Stimulated activated CD4-positive, alpha-beta T cell treated with anti-CD3 and anti-CD28 coated beads, TNF-alpha, amount 100 ng/mL, for 1 hour (primary cell): ENCODE data around the gene BST2.
"Not testable (repeated sequence)": the region's sequence is repeated elsewhere in the genome, so short reads cannot be mapped to it uniquely, and the experiment has no call there.

Experiments used
- DNase-seq, 3 donors: peaks; one replicate each; pipeline ENCODE4 v3.0.0-alpha.2; 2020; ENCODE audit warnings: low read depth in 3 of 3, low spot score in 1 of 3

The BST2 gene

DNA sequence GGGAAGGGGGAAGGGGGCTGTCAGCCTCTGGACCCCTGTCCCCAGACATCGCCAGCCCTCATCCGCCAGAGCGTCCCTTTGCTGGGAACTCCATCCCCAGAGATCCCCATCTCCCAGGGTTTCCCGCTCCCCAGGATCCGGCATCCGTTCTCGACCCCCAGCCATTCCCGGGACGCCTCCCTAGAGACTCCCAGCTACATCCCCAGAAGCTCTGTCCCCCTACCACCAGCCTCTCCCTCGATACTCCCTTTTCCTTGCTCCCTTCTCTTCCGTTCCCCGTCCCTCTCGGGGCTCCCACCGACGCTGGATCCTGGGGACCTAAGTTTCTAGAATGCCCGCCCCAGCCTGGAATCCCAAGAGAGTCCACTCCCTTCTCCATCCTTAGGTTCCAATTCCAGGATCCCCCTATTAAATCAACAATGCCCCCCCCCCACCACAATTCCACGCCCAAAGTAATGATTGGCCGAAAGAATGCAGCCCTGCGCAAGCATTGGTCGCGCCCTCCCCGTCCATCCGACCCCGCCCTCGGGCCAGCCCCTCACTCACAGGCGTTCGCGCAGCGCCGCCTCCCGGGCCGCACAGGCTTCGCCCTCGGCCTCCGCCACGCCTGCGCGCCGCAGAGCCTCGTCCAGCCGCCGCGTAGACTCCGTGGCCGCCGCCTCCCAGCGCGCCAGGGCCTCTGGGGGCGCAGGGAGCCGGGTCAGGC, 14.6 kb downstream of the BST2 start:
- peak; percentile 65 to 86 (median 74) for DNase-seq

DNA sequence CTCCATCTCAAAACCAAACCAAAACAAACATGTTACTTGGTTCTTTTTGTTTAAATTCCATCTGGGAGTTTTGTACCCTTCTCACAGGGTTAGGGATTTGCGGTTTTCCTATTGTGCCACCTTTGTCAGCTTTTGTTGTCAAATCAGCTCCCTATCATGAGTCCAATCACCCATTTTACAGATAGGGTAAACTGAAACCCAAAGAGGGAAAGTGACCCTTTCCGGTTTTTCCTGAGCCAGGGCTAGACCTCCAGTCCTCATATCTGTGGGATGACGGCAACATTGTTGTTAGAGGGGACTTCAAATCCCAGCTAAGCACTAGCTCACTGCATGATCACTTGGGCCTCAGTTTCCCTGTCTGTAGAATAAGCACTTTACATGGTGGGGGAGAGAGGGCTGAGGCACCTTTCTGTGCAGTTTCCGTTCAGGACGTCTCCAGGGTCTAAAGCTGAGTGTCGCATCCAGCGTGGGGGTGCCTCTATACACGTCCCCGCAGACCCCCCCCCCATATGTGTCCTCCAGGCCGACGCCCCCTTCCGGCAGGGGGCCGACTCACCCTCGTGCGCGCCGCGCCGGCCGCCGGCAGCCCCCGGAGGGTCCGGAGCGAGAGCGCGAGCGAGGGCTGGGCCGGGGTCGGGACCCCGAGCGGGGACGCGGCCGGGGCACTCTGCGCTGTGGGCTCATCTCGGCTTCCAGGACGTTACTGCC, 15.3 kb downstream of the BST2 start:
- no peak for DNase-seq

DNA sequence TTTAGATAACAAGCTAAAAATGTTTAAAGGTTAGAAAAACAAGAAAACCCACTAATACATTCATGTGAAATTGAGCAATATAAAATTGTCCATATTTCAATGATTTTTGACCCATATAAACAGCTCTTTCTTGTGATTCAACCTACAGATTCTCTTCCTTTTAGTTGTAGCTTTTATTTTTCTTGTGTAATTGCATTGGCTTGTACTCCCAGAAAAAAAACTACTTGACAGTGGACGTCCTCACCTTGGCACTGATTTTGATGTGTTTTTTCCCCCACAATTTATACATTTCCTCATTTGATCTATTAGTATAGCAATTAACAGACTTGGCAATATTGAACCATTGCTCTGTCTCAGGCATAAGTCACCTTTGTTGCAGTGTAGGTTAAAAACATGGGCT, 16.1 kb downstream of the BST2 start:
- DNase-seq: no peak

DNA sequence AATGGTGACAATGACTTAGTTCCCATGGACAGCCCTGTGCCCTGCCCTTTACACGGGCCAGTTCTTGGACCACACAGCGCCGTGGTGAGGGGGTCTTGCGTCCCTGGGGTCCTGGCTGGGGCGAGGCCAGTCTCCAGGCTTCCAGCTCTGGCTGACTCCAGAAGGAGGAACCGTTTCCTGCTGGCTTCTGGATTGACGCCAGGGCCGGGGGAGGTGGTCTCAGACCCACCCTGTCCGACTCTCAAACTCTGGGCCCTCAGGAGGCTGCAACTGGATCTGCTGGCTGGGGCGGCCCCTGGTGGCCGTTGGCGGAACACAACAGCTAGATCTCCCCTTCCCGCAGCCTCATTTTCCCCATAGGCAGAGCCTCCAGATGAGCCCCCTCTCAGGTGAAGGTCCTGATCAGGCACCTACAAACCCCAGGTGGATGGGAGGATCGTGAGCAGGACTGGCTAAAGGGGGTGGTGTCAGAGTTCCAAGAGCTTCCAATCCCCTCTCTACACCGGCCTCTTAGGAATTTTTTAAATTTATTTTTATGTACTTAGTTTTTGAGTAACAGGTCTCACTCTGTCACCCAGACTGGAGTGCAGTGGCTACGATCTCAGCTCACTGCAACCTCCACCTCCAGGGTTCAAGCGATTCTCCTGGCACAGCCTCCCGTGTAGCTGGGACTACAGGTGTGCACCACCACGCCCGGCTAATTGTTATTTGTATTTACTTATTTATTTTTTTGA, 19.4 kb downstream of the BST2 start:
- peak in 1 of 3 donors; percentile 55 for DNase-seq

- DNase-seq: no peak
These were observed 24.8 kb downstream of the BST2 start for GRCh38 chr19:17380426-17381138.

DNA sequence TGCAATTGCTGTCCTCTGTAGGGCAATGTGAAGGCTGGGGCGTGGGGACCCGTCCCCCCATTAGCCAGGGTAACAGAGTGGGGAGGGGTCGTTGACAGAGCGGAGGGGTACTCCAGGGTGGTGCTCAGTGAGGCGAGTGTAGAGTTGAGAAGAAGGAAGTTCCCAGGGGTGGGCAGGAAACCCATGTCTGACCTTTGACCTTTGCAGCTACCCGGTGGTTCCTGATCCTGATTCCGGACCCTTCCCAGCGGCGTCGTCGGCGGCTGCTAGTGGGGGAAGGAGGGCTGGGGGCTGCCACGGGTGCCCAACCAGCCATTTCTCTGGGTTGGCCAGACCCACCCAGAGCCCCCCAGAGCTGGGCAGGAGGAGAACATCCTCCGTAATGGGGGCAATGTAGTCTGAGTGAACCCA, 26.2 kb downstream of the BST2 start:
- DNase-seq: no peak

GRCh38 chr19:17378271-17378670, 27.2 kb downstream of the BST2 start:
- DNase-seq: no peak

- DNase-seq: no peak
These were observed 28.4 kb downstream of the BST2 start, which contains the start of gene PLVAP for GRCh38 chr19:17376935-17377600. PLVAP (minus strand) TSS chr19:17377342; CDS start chr19:17377288, 54 bp downstream.

DNA sequence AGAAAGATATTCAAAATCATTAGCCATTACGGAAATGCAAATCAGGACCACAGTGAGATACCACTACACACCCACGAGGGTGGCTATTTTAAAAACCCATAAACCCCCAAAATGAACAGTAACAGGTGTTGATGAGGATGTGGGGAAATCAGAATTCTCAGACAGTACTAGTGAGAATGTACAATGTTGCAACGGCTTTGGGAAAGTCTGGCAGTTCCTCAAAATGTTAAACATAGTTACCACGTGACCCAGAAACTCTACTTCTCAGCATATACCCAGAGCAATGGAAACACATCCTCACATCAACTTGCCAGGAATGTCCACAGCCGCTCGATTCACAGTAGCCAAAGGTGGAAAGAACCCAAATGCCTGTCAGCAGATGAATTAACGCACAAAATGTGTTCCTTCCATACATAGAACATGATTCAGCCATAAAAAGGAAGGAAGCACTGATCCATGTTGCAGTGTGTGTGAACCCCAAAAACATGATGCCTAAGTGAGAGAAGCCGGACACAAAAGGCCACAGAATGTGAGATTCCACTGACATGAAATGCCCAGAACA, 35.3 kb downstream of the BST2 start:
- no peak for DNase-seq

- DNase-seq: no peak
These were observed 40.1 kb downstream of the BST2 start for GRCh38 chr19:17365361-17365760.

DNA sequence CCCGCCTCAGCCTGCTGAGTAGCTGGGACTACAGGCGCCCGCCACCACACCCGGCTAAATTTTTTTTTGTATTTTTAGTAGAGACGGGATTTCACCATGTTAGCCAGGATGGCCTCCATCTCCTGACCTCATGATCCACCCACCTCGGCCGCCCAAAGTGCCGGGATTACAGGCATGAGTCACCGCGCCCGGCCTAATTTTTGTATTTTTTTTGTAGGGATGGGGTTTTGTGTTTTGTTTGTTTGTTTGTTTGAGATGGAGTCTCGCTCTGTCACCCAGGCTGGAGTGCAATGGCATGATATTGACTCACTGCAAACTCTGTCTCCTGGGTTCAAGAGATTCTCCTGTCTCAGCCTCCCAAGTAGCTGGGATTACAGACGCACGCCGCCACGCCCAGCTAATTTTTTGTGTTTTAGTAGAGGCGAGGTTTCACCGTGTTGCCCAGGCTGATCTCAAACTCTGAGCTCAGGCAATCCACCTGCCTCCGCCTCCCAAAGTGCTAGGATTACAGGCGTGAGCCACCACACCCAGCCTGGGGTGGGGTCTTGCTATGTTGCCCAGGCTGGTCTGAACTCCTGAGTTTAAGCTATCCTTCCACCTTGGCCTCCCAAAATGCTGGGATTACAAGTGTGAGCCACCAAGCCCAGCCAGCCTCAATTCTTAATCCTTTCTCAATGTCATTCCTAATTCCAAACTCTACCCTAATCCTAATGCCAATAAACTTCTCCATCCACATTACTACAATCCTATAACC, 41.4 kb downstream of the BST2 start:
- not testable (repeated sequence) for DNase-seq

DNA sequence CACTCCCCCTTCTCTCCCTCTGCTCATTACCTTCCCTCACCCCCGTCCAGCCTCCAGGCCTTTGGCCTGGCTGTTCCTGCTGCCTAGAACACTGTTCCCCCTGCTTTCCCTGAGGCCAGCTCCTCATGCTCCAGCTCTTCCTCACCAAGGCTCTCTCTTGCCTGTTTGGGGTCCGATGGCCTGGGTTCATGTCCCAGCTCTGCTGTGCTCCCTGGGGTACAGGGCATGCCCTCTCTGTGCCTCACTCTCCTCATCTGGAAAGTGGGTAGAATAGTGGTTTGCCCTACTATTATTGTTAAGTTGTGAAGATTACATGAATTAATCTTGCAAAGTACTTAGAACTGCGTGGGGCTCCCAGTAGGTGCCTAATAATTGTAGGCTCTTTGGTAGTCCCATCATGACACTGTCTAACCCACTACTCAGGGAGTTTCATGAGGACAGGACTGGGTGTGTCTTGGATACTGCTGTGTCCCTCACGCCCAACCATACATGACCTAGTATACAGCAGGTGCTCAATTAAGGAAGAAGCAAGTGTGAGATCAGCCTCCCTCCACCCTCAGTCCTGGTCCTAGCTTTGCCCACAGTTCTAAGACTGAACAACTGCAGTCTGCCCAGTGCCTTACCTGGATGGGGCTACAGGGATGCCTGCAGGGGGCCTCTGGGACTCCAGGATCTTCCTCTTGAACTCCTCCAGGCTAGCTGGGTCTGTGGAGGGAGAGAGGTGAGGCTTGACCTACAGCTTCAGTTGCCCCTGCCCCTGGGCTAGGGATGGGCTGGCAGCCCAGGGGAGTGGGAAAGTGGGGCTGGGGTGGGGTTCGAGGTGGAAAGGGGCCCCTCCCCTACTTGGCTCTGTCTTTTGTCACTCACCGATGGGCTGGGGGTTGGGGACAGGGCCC, 45.3 kb downstream of the BST2 start:
- DNase-seq: no peak

DNA sequence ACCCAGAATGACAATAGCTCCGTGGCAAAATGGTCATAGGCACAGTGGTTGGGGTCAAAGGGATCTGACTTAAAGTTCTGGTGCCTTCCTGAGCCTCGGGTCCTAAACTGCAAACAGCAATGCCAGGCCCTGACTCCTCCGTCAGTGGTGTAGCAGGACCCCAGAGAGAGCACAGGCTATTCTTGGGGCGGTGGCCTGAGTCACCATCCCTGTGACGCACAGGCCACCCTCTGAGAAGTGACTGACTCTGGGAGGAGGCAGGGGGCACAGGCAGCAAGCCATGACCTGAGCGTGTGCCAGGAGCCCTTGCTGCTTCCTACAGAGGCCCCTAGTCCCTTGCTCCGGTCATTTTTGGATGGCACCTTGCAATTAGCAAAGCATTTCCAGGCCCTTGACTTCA, 47.0 kb downstream of the BST2 start:
- no peak for DNase-seq

DNA sequence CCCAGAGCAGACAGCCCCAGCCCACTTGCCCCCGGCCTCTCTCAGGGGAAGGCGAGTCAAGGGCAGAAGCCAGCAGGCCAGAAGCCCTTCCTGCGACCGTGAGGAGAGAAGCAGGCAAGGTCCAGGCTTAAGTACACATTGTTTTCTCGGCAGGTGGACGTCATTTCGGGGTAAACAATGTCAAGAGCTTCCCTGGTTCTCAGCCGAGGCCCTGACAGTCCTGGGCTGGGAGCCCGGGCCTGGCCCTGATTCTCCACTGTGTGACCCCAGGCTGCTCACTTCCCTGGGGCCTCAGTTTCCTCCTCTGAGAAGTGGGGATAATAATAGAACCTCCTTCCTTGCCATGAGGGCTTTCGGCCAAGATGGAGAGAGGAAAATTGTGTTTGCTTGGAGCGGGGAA, 47.7 kb downstream of the BST2 start:
- no peak for DNase-seq

GRCh38 chr19:17357078-17357666, 48.3 kb downstream of the BST2 start:
- no peak for DNase-seq

DNA sequence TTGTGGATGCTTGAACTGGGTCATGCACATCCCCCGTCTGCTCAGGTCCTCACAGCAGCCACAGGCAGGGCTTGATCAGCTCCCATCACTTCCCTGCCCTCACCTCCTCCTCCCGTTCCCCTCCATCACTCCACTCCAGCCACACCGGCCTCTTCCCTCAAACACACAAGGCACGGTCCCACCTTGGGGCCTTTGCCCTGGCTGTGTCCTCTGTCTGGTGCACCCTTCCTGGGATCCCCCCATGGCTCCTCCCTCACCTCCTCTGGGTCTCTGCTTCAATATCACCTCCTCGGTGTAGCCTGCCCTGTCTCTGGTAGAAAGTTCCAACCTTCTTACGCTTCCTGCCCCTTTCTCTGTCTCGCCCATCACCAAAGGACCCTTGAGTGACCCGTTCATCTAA, 52.0 kb downstream of the BST2 start:
- no peak for DNase-seq
